ENCODE measurements around the gene NCL. TPM values are rescaled to one million over a fixed set of nuclear protein-coding genes. Genes with fewer than 3 reads are reported as not detected.

Gene NCL
- total and polyA plus RNA-seq, 2 of the 13 experiments (the other 11 are each of a cell fraction or from before 2014, with no cell fraction given): 105 to 779 TPM

Small RNAs within 50 kb of the gene (small RNA-seq; reads per million reads assigned to genes)
- gene RNU2-22P (ENCODE audit: insufficient read depth in 2 of 3, insufficient read length in 3 of 3, low read depth in 2 of 3, low replicate concordance in 1 of 3): 0 to 0.97 (median 0) reads per million in 3 experiments
- 114 to 508 (median 252) reads per million in 3 experiments for gene SNORA75 (ENCODE audit: insufficient read depth in 2 of 3, insufficient read length in 3 of 3, low read depth in 2 of 3, low replicate concordance in 1 of 3)
- 0 reads per million in 3 experiments for gene SNORD20 (ENCODE audit: insufficient read depth in 2 of 3, insufficient read length in 3 of 3, low read depth in 2 of 3, low replicate concordance in 1 of 3)
- gene SNORD82 (ENCODE audit: insufficient read depth in 2 of 3, insufficient read length in 3 of 3, low read depth in 2 of 3, low replicate concordance in 1 of 3): 998 to 2,637 (median 1,362) reads per million in 3 experiments

Other genes starting within 250 kb of the NCL start
- gene B3GNT7, start 68.8 kb downstream of the NCL start, total RNA-seq (2016; rRNA removed; fragmentation: Illumina TruSeq; extraction: Trizol): 0.24 TPM in 1 of 2 replicates, not detected in the other
- 0.04 and 0.12 TPM in 2 replicates for gene B3GNT7, start 68.8 kb downstream of the NCL start, polyA plus RNA-seq (2011; rRNA removed)
- not detected in 2 replicates for gene NMUR1, start 66.0 kb upstream of the NCL start, total RNA-seq (2016; rRNA removed; fragmentation: Illumina TruSeq; extraction: Trizol)
- gene NMUR1, start 66.0 kb upstream of the NCL start, polyA plus RNA-seq (2011; rRNA removed): not detected in 2 replicates
- not detected in 2 replicates for gene TEX44, start 128.4 kb upstream of the NCL start, total RNA-seq (2016; rRNA removed; fragmentation: Illumina TruSeq; extraction: Trizol)
- gene TEX44, start 128.4 kb upstream of the NCL start, polyA plus RNA-seq (2011; rRNA removed): not detected in 2 replicates
- gene PTMA, start 244.0 kb upstream of the NCL start, total RNA-seq (2016; rRNA removed; fragmentation: Illumina TruSeq; extraction: Trizol): 1,086 and 1,212 TPM in 2 replicates
- 174 and 190 TPM in 2 replicates for gene PTMA, start 244.0 kb upstream of the NCL start, polyA plus RNA-seq (2011; rRNA removed)

All from HepG2 (cell line).